Measurements from ENCODE around the gene ITGA8.
"Not testable (repeated sequence)": the region's sequence is repeated elsewhere in the genome, so short reads cannot be mapped to it uniquely, and the experiment has no call there.

Gene ITGA8

DNA sequence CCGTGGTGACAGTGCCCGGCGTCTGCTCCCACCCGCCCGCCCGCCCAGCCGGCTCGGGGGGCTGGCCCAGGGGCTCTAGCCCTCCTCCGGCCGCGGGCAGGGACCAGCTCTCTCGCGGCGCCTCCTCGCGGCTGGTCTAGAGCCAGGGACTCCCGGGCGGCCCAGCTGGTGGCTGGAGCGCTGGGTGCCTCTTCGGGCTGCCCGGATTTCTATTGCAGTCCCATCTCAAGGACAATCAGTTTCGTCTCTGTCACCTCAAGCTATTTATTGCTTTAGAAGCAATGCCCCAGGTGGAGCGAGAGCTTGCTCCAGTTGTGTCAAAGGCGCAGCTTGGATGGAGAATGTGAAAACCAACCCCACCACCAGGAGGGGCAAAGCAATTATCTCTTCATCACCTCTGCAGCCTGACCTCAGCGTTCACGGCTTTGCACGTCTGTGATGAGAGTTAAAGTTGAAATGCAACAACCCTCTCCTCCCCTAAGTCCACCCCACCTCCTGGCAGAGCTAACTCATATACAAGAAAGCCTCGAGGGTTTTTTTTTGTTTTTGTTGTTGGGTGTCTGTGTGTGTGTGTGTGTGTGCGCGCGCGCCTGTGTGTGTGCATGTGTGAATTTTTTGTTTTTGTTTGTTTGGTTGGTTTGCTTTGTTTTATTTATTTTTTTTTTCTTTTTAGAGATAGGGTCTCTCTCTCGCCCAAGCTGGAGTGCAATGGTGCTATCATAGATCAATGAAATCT is at the start of gene ITGA8:
TSS of gene ITGA8 (minus strand) at position 24 of the 736 bp plus-strand sequence. CDS start 151 bp downstream, outside the sequence.
- no peak for DNase-seq (ENCODE audit: low read depth in 2 of 2)

DNA sequence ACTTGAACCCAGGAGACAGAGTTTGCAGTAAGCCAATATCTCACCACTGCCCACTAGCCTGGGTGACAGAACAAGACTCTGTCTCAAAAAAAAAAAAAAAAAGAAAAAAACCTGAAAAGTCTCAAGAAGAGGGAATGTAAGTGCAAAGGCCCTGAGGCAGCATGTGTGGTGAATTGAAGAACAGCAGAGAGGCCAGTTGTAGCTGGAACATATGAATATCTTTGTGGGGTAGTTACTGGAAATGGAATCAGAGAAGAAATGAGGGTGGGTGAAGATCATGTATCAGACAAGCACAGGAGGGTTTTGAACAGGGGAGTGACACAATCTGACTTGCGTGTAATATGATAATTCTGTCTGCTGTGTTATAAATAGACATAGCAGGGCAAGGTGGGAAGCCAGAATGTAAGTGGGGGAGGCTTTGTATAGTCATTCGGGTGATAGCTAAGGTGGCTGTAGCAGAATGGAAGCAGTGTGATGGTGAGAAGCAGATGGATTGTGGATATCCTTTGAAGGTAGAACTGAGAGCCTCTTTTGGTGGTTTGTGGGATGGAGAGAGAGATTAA is 45.3 kb upstream of the ITGA8 start:
- no peak for DNase-seq (ENCODE audit: low read depth in 2 of 2)

DNA sequence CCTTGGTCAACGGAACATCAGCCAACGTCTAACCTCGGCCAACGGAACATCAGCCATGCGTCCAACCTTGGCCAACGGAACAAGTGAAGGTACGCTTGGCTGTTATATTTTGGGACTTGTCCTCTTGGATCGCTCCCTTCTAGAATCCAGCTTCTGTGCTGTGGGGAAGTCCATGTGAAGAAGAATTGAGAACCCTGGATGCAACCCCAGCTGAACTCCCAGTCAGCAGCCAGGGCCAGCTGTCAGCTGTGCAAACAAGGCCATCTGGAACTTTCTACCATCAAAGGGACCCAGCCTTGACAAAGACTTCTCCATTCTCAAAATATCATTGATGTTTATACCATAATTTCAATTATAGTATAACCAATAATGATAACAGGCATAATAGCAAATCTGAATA is 43.3 kb upstream of the ITGA8 start:
- DNase-seq (ENCODE audit: low read depth in 2 of 2), result no peak

DNA sequence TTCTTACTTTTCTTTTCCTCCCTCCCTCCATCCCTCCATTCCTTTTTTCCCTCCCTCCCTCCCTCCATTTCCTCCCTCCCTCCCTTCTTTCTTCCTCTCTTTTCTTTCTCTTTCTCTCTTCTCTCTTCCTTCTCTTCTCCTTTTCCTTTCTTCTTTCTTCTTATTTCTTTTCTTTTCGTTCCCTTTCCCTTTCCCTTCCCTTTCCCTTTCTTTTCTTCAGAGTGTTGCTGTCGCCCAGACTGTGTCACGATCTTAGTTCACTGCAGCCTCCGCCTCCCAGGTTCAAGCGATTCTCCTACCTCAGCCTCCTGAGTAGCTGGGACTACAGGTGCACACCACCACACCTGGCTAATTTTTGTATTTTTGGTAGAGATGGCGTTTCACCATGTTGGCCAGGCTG is 42.5 kb upstream of the ITGA8 start:
- not testable (repeated sequence) for DNase-seq (ENCODE audit: low read depth in 2 of 2)

DNA sequence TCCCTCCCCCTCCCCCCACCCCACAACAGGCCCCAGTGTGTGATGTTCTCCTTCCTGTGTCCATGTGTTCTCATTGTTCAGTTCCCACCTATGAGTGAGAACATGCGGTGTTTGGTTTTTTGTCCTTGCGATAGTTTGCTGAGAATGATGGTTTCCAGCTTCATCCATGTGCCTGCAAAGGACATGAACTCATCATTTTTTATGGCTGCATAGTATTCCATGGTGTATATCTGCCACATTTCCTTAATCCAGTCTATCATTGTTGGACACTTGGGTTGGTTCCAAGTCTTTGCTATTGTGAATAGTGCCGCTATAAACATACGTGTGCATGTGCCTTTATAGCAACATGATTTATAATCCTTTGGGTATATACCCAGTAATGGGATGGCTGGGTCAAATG is 41.5 kb upstream of the ITGA8 start:
- DNase-seq (ENCODE audit: low read depth in 2 of 2), result not testable (repeated sequence)

DNA sequence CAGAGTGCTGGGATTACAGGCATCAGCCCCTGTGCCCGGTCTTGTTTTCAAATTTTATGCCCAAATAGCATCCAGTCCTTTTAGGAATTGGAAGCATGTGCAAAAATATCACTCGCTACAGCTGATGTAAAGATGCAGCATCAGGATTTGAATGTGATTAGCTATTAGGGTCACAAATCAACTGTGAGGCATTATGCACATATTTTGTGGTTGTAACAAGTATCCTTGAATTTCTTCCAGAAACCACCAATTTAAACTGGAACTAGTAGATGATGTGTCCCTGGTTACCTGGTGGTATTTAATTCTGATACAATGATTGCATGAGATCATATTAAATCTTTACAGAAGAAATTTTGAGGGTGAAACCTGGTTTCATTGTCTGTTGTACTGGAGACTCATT is 41.0 kb upstream of the ITGA8 start:
- no peak for DNase-seq (ENCODE audit: low read depth in 2 of 2)

DNA sequence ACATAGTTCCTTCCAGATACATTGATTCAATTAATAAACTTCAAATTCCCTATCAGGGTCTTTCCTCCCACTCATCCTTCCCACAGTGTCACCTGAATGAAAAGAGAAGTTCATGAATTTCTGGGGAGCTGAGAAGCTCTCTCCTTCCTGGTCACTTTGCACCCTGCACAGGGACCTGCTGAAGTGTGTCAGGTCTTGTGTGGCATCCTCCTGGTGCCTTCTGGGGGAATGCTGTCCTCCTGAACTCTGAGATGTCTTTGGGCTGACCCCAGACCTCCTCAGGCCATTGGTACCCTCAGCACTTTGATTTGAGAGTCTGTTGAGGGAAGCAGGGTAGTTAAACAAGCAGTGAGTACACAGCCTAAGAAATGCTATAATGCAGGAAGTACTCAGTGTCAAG is 39.5 kb upstream of the ITGA8 start:
- no peak for DNase-seq (ENCODE audit: low read depth in 2 of 2)

DNA sequence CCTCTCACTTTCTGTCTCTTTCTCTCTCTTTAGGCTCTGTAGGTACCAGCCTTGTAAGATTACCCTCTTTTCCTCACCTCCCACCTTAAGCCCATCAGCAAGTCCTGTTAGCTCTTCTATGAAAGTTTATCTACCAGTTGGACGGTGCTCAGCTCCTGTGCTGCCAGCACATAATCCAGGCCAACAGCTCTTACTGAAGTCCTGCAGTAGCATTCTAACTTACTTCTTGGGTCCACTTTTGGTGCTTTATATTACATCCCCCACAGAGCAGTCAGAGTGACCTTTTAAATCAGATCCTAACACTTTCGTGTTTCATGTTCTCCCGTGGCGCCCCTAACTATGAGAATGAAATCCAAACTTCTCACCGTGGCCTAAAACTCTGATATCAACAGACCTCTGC is 38.9 kb upstream of the ITGA8 start:
- no peak for DNase-seq (ENCODE audit: low read depth in 2 of 2)

DNA sequence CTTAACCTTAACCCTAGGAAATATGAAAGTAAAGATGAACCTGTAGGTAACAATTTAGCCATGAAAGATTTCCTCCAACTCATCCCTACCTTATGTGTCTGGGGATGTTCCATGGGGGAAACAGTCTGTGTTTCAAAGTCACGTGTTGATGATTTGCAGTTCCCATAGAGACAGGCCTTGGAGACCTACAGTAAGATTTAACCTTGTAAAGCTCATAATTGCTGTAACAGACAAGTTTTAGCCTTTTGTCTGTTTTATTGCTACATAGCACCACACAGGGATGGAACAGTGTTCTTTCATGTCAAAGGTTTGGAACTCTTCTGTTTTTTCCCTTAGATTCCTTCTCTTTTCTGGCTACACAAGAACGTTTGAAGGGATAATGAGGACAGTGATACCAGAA is 35.2 kb upstream of the ITGA8 start:
- no peak for DNase-seq (ENCODE audit: low read depth in 2 of 2)

DNA sequence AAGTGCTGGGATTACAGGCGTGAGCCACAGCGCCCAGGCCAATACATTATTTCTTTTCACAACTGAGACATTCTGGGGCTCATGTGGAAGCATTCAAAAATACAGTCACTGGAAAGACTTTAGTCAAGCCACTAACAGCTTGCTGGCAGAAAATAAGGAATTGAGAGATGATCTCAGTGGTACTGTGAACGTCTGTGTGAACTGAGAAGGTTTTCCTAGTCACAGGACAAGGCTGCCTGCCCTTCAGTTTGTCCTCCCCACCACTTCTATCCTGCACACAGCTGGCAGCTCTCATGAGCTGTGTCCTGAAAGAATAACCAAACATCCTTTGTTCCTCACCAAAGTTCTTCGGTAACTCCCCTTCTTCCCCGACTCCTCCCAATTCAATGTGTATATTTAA is 31.3 kb upstream of the ITGA8 start:
- DNase-seq (ENCODE audit: low read depth in 2 of 2), result no peak

DNA sequence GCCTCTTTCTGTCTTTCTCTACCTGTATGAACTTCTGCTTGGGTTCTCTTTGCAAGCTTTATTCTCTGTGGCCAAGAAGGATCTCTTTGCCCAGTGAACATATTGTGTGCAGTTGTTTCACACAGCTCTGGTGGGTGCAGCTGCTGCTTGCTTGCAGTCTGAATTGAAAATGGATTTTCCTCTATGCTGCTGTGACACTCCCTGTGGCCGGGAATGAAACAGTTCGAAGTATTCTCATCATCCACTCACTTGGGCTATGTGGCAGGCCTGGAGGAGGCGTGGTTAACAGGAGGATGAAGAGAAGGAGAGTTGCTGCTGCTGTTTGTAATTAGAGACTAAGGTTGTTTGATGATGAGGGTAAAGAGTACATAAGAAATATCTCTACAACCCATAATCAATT is 28.4 kb upstream of the ITGA8 start:
- DNase-seq (ENCODE audit: low read depth in 2 of 2), result no peak

DNA sequence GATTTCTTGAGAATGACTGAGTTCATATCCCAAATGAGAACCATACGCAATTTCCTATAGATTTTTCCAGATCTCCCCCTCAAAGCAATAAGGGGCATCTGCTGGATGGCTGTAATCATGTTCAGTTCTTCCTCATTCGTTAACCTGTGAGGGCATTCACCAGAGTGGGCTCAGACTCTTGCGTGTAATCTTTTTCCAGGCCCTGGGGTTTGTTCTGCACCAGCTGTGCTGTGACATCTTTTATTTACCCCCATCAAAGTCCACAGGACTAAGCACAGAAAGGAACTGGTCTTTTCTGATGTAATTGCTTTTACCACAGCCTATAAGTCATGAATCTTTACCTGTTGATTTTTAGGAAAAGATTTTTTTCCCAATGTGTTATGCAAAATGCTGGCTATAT is 27.9 kb upstream of the ITGA8 start:
- DNase-seq (ENCODE audit: low read depth in 2 of 2), result no peak

DNA sequence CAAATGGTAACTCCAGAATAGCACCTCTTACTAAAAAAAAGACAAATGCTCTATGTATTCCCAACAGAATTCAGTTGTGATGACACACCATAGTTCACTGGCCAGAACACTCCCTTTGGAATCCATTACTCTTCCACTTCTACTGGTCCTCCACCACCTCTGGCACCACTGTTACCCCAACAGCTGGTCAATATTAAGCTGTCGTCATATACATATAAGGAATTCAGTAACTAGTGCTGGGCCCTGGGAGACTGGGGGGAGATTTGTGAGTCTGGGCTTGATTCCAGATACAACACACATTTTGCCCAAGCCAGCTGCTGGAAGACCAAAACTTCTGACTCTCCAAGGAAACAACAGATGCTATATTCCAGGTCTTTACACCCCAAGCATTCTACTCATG is 26.0 kb upstream of the ITGA8 start:
- no peak for DNase-seq (ENCODE audit: low read depth in 2 of 2)

DNA sequence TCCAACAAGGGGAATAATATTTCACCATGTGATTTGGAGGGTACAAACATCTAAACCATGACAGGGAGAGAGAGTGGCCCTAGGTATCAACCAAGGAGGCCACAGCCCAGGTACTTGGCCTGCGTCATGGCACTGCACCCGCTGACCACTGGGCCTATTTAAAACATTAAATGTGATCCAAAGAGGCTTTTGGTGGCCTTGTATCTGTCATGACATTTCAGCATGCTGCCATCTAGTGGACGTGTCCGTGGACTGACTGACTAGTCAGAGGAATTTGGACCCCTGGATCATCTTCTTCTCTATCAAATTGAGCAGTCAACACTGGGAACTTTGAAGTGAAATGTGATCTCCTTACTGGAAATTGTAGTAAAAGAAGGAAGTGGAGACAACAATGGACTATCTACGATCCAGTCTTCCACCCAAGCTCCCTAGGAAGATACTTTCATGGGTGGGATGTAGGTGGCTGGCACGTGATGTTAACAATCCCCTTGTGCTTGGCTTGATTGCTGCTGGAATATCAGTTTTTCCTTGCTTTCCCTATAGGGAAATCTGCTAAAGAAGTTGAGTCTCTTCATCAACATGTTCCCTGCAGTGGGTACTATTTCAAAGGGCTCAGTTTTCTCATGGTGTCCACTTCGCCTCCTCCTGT is 24.6 kb upstream of the ITGA8 start:
- peak; percentile 9 to 12 for DNase-seq (ENCODE audit: low read depth in 2 of 2)

DNA sequence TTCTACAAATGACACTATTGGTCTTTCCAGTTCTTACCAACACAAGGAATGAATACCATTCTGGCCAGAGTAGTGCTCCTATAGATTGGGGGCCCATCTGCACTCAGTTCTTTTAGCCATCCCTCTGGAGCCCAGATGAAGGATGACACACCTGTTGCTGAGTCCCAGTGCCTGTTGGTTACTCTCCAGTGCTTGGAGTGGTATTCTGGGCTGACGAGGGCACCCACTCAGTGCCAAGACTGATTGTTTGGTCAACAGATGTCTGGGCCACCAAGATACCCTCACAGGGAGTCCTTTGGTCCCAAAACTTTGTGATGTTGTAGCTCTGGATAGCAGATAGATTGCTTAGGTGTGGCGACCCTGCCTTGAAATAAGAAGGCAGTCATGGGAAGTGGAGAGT is 23.7 kb upstream of the ITGA8 start:
- no peak for DNase-seq (ENCODE audit: low read depth in 2 of 2)

DNA sequence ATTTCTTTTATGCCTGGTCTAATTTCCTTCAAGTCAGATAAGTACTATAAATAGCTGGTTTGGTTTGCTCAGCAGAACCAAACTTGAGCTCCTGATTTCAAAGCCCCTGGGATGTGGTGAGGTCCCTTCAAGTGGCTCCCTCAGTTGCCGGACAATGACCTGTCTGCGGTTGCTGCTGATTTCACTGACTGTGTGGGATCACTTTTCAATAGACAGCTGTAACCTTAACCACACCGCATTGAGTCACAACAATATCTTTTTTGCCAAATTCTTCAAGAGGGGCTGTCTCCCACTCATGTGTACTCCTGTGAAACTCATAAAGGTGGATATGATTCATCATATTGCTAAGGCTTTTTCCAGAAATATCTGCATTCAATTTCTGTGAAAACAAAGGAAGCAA is 23.1 kb upstream of the ITGA8 start:
- DNase-seq (ENCODE audit: low read depth in 2 of 2), result no peak

DNA sequence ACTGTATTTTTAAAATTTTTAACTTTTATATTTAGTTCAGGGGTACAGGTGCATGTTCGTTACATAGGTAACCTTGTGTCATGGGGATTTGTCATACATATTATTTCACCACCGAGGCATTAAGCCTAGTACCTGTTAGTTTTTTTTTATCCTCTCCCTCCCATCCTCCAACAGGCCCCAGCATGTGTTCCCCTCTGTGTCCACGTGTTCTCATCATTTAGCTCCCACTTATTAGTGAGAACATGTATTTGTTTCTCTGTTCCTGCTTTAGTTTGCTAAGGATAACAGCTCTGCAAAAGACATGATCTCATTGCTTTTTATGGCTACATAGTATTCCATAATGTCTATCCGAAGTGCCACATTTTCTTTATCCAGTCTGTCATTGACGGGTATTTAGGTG is 22.4 kb upstream of the ITGA8 start:
- no peak for DNase-seq (ENCODE audit: low read depth in 2 of 2)

DNA sequence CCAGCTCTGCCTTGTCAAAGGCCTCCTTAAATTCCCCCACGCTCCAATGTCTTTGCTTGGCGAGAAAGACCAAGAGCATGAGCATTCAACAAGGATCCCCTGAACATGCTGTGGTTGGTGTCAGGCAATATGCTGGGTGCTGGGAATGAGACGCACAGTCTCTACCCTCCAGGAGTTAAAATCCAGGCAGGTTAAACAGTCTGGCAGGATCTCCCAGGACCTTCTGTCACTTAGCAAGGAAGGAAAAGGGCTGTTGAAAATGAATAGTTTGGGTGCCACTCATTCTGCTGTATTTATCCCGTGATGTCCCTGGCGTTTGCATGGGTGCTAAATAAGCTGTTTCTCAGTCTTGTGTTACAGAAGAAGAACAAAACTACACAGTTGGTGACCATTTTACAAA is 21.9 kb upstream of the ITGA8 start:
- DNase-seq (ENCODE audit: low read depth in 2 of 2), result no peak

DNA sequence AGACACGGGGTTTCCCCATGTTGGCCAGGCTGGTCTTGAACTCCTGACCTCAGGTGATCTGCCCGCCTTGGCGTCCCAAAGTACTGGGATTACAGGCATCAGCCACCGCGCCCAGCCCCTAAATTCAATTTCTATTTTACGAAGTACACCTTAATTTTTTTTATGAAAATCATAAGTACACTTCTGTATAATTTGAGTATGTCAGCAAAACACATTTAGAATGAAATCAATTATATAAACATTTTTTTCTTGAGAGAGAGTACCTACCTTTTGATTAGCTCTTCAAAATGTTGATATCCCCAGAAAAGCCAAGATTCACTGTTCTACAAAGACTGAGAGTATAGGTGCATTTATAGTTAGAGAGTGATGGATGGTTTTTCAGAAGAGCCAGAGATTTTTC is 20.5 kb upstream of the ITGA8 start:
- no peak for DNase-seq (ENCODE audit: low read depth in 2 of 2)

DNA sequence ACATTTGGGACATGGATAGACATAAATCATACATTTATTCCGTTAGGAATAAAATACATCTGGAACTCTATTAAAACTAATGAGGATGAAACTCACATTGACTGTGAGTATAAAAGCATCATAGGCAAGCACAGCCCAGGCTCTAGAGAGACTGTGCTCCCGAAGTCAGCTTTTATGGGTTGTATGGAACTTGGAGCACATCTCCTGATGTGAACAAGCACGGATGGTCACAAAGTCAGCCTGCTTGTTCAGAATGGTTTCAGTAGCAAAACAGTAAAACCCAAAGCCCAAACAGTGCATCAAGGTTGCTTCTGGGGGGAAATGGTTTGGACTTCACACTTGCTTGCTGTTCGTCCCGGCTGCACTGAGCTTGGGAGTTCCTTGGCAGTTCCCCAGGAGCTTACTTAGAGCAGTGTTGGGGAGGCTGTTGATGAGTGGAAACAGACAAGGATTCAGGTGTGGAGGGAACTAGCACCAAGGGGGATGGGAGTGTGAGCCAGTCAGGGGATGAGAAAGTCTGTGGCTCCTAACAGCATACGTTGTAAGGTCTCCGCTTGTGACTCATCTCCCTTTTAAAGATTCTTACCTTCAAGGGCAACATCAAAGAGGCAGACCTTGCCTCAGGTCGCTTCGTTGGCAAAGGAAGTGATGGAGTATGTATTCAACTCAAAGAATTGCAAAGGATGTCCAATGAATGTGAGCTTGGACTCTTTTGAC is 19.7 kb upstream of the ITGA8 start:
- no peak for DNase-seq (ENCODE audit: low read depth in 2 of 2)

DNA sequence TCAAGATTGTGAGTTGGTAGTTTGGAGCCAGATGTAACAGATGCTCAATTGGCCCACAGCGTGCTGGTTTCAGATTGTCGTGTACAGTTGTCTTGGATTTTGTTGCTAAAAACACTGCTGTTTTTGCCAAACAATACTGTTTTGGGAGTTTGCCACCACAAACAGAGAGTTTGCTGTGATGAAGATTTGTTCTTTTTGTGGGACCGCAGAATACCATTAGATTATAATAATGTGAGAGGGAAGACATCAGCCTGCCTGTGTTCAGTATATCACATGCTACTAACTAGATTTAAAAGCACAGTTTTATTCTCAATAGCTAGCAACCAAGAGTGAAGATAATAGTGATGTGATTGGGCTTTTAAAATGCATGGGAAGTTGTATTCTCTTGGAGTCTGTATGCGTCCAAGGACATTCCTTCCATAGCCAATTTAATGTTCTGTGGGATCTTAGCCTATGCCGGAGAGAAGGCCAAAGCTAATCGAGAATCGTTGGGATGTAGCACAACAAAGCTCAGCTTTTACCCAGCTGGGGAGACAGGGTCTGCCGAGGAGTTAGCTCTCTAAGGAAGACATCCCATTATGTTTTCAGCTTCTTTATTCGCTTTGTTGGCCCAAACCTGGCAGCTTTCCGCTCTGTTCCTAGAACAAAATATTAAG is 18.7 kb upstream of the ITGA8 start:
- DNase-seq (ENCODE audit: low read depth in 2 of 2), result no peak

DNA sequence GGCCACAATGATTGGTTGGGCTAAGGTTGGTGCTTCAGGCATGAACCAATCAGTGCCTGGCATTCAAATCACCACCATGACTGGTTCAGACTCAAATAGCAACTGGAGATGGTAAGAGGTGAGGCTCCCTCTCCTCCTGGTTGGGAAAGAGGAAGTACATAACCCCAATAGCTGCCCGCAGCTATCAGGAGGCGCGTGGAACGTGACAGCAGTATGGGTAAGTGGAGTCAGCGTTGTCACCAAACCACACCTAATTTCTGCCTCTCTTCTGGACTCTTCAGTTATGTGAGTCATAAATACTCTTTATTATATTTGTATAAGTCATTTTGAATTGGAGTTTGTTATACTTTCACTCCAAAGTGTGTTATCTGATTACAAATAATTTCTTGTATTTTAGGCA is 17.9 kb upstream of the ITGA8 start:
- DNase-seq (ENCODE audit: low read depth in 2 of 2), result no peak
